SU-DHL-6 (cell line): ENCODE results near the gene LCAT.

Experiments used
- H2AFZ ChIP-seq: fragments of 200-600 bp; sonication (generic); 2 replicates; pipeline ENCODE4 v1.6.1; 2014; ENCODE audit warnings: low read depth, mild to moderate bottlenecking, moderate library complexity, mixed read lengths, antibody characterized with exemption, low read length; ENCODE audit not compliant: severe bottlenecking
- H3F3A ChIP-seq: fragments of 200-600 bp; shearing (Covaris generic); 2 replicates; pipeline ENCODE4 v1.6.0; 2016; ENCODE audit warnings: antibody characterized with exemption, mild to moderate bottlenecking; ENCODE audit not compliant: insufficient read depth
- H3K27ac ChIP-seq: fragments of 200-600 bp; sonication (generic); 2 replicates; pipeline ENCODE4 v1.5.1; 2016; ENCODE audit warnings: low read depth, mild to moderate bottlenecking, low read length, moderate library complexity, mixed read lengths
- H3K27me3 ChIP-seq: fragments of 200-600 bp; sonication (generic), shearing (Covaris generic); 2 replicates; pipeline ENCODE4 v1.6.0; 2014; ENCODE audit warnings: mild to moderate bottlenecking, low read length
- H3K36me3 ChIP-seq: fragments of 200-600 bp; sonication (generic); 2 replicates; pipeline ENCODE4 v1.6.1; 2014; ENCODE audit warnings: mild to moderate bottlenecking, low read length, mixed read lengths
- H3K4me2 ChIP-seq: fragments of 300-600, 200-600 bp; shearing (Covaris generic), sonication (generic); 2 replicates; pipeline ENCODE4 v1.6.0; 2014; ENCODE audit warnings: low read length, low read depth, mild to moderate bottlenecking; ENCODE audit not compliant: poor library complexity, severe bottlenecking
- H3K4me3 ChIP-seq: fragments of 200-600 bp; sonication (generic); 2 replicates; pipeline ENCODE4 v1.5.1; 2014; ENCODE audit warnings: antibody characterized with exemption, low read length, mild to moderate bottlenecking, mixed read lengths; ENCODE audit not compliant: insufficient read depth, poor library complexity, severe bottlenecking
- H3K79me2 ChIP-seq: fragments of 200-600 bp; sonication (generic); 2 replicates; pipeline ENCODE4 v1.6.1; 2014; ENCODE audit warnings: mild to moderate bottlenecking, low read length, moderate library complexity; ENCODE audit not compliant: insufficient read depth
- H3K9ac ChIP-seq: fragments of 200-600 bp; sonication (generic); 2 replicates; pipeline ENCODE4 v1.7.0; 2014; ENCODE audit warnings: mild to moderate bottlenecking, low read length
- H3K9me2 ChIP-seq: fragments of 200-600 bp; sonication (generic); replicated peaks from 2 replicates; pipeline ENCODE4 v1.6.1; 2014; ENCODE audit warnings: low read length; ENCODE audit not compliant: insufficient read depth
- H3K9me3 ChIP-seq: fragments of 200-600 bp; sonication (generic); 2 replicates; pipeline ENCODE4 v1.6.1; 2014; ENCODE audit warnings: low read length, mixed read lengths; ENCODE audit not compliant: insufficient read depth
- H4K20me1 ChIP-seq: fragments of 200-600 bp; sonication (generic); 2 replicates; pipeline ENCODE4 v1.6.1; 2014; ENCODE audit warnings: low read depth, mild to moderate bottlenecking, antibody characterized with exemption, low read length, moderate library complexity, mixed read lengths
- EZH2phosphoT487 ChIP-seq: fragments of 200-600 bp; sonication (generic), shearing (Covaris generic); conservative IDR thresholded peaks from 2 replicates; pipeline ENCODE4 v1.6.1; 2018; ENCODE audit warnings: mild to moderate bottlenecking, antibody characterized with exemption, low read length, moderate library complexity, mixed read lengths
- TF ChIP-seq, protein P1 (sequence below): fragments of 200-600 bp; sonication (generic); IDR thresholded peaks from one replicate; pipeline ENCODE4 v1.5.1; 2017; ENCODE audit warnings: antibody characterized with exemption, mild to moderate bottlenecking, low read length, moderate library complexity; ENCODE audit not compliant: insufficient read depth, poor library complexity, severe bottlenecking

The LCAT gene

DNA sequence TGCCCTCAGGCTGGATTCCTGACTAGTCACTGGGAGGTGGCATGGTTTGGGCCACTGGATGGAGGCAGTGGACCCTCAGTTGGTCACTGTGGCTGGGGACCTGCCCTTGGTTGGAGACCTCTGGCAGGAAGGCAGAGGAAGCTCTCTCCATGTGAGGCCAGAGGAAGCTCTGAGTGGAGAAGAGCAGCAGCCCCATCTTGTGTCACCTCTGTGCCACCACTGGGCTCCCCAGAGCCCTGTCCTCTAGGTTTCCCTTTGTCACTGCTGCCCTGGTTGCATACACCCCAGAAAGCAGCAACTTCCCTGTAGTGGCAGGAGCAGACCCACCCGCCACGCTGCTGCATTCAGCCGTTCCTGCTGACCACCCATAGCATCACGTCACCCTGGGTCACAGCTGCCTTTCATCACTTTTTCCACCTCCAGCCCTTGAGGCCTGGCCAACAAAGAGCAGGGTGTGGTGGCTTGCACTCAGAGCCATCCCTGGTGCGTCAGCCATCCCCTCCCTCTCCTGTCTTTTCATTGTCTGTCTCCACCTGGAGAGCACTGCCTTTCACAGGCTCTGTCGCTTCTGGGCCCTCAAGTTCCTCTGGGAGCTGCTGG lies 24.2 kb downstream of the LCAT start:
- H3F3A ChIP-seq = no peaks in the 10 kb centered on the region
- H3K27ac ChIP-seq = no peak overlapping the region
- no peaks in the 10 kb centered on the region for H3K9me2 ChIP-seq
- H2AFZ ChIP-seq = no peak overlapping the region
- no peaks in the 10 kb centered on the region for H4K20me1 ChIP-seq
- H3K27me3 ChIP-seq = no peaks in the 10 kb centered on the region
- TF ChIP-seq EZH2phosphoT487 = no peak
- TF ChIP-seq, protein P1, sequence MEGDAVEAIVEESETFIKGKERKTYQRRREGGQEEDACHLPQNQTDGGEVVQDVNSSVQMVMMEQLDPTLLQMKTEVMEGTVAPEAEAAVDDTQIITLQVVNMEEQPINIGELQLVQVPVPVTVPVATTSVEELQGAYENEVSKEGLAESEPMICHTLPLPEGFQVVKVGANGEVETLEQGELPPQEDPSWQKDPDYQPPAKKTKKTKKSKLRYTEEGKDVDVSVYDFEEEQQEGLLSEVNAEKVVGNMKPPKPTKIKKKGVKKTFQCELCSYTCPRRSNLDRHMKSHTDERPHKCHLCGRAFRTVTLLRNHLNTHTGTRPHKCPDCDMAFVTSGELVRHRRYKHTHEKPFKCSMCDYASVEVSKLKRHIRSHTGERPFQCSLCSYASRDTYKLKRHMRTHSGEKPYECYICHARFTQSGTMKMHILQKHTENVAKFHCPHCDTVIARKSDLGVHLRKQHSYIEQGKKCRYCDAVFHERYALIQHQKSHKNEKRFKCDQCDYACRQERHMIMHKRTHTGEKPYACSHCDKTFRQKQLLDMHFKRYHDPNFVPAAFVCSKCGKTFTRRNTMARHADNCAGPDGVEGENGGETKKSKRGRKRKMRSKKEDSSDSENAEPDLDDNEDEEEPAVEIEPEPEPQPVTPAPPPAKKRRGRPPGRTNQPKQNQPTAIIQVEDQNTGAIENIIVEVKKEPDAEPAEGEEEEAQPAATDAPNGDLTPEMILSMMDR = no peak
- no peaks in the 10 kb centered on the region for H3K79me2 ChIP-seq
- H3K9ac ChIP-seq = no peak overlapping the region
- H3K4me3 ChIP-seq = no peak overlapping the region
- no peak overlapping the region for H3K4me2 ChIP-seq
- no peaks in the 10 kb centered on the region for H3K36me3 ChIP-seq
- H3K9me3 ChIP-seq = no peaks in the 10 kb centered on the region

DNA sequence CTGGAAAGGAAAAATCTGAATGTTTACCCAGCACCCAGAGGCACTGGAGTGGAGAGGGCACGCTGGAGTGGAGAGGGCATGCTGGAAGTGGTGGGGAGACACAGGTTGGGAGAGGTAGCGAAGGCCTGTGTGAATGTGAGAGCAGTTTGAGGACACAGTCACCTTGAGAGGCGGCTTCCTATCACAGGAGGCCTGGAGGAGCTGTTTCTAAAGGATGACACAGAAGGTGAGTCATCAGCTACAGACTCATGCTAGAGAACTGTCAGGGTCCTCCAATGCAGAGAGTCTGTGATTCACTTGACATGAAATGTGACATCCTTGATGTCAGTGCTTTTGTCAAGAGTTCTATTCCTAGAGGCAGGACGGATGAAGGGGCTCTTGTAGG lies 26.1 kb downstream of the LCAT start:
- Histone ChIP-seq H3K9me2 (no peaks in the 10 kb centered on the region), H2AFZ (no peak overlapping the region), H3K4me3 (no peak overlapping the region), H3K27me3 (no peaks in the 10 kb centered on the region), H3K36me3 (no peaks in the 10 kb centered on the region), H3K79me2 (no peaks in the 10 kb centered on the region), H3K4me2 (no peak overlapping the region), H3K9ac (no peak overlapping the region), H4K20me1 (no peaks in the 10 kb centered on the region), H3K9me3 (no peaks in the 10 kb centered on the region), H3F3A (no peaks in the 10 kb centered on the region), H3K27ac (no peak overlapping the region)
- no peak for TF ChIP-seq EZH2phosphoT487
- TF ChIP-seq, protein P1 = no peak

DNA sequence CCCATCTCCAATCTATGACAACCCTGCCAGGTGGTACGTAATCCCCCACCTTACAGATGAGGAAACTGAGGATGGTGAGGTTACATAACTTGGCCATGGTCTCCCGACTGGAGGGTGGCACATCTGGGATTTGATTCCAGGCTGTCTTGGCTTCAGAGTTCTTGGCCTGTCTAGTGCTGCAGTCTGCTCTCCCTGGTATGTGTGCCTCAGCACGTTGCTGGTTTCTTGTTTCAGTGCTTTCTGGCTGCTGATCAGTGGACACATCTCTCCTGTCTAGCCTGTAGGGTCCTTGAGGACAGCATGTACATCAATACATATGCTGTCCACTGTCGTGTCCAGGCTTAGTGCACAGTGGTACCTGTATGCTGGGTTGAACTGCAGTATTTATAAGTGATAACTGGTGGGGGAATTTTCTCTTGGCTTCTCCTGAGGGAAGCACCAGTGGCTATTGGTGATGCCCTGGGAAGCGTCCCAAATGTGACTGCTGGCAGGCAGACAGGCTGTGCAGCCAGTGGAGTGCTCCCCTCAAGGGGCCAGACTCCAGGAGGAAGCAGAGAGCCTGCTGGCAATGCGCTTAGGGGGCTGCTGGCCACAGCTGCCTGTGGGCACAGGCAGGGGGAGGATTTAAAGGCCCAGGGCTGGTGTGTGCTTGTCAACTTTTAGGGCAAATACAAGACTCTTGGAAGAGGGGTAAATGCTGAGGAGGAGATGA lies 26.6 kb downstream of the LCAT start:
- no peaks in the 10 kb centered on the region for H3K36me3 ChIP-seq
- no peaks in the 10 kb centered on the region for H3K27me3 ChIP-seq
- no peaks in the 10 kb centered on the region for H3K9me2 ChIP-seq
- no peaks in the 10 kb centered on the region for H4K20me1 ChIP-seq
- no peak overlapping the region for H2AFZ ChIP-seq
- H3K9me3 ChIP-seq = no peaks in the 10 kb centered on the region
- no peak overlapping the region for H3K27ac ChIP-seq
- no peaks in the 10 kb centered on the region for H3K79me2 ChIP-seq
- no peak overlapping the region for H3K4me2 ChIP-seq
- H3F3A ChIP-seq = no peaks in the 10 kb centered on the region
- H3K4me3 ChIP-seq = no peak overlapping the region
- TF ChIP-seq, protein P1 = no peak
- no peak for TF ChIP-seq EZH2phosphoT487
- H3K9ac ChIP-seq = no peak overlapping the region
